GM21717 (cell line): ENCODE data around the gene KIF1A.

Experiments
- ATAC-seq: cut with Tn5 transposase; IDR thresholded peaks from one replicate; pipeline ENCODE4 v1.9.1; 2021; ENCODE audit warnings: mild to moderate bottlenecking, moderate library complexity; ENCODE audit not compliant: unreplicated experiment

Gene KIF1A

DNA sequence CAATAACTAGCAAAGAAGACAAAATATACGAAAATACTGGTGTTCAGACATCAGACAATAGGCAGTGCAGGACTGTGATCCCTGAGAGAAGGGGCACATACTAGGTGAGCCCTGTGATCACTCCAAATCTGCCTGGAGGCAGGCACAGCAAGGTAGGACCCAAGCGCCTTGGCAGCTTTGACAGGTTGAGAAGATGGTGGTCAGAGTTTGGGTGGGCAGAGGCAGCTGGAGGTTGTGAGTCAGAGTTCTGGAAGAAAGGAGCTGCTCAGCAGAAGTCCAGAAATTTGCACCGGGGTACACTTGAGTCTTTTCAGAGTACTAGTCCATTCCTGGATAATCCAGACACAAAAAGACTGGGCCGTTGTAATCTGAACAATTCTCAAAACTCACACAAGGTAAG lies 14.0 kb downstream of the KIF1A start:
- ATAC-seq, result no peak

- no peak for ATAC-seq
Measured at GRCh38 chr2:240803191-240803590, 16.8 kb downstream of the KIF1A start.

GRCh38 chr2:240799033-240799820 lies 20.8 kb downstream of the KIF1A start:
- no peak for ATAC-seq

DNA sequence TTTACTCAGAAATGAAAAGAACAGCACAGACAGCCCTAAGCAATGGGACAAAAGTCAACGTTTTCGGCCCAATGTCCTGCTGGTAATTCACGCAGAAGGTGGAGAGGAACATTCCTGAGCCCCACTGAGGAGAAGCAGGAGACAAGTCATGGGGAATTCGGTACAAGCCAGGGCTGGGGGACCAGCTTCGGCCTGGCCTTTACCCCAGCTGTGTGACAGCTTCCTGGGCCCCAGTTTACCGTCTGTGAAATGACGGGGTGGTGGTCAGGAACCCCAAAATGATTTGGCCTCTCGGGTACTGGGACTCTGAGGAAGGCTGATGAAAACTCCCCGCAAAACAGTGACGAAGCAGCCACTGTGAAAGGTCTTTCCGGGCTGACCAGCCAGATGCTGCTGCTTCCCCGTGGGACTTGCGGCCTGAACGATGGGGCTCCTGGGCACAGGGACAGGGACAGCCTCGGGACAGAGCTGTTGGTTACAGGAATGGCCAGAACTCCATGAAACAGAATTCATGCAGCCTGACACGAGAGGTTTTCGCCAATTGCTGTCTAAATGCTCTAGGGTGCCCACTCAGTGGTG lies 21.6 kb downstream of the KIF1A start:
- ATAC-seq, result no peak

GRCh38 chr2:240797914-240798313 lies 22.1 kb downstream of the KIF1A start:
- no peak for ATAC-seq

DNA sequence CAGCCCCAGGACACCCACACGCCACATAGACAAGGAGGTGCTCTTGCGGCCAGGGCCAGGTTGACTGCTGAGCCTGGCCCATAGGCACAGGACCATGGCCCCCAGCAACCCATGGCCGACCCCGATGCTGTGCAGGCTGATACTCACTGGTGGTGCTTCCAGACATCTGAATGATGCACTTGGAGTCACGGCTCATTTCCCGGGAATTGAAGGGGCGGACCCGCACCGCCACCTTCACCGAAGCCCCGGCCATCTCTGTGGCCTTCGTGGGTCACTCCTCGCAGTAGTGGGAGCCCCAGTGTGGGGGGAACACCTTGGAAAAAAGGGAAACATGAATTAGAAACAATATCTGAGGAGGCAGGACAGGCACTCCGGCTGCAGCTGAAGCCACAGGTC lies 22.5 kb downstream of the KIF1A start:
- ATAC-seq, result no peak

DNA sequence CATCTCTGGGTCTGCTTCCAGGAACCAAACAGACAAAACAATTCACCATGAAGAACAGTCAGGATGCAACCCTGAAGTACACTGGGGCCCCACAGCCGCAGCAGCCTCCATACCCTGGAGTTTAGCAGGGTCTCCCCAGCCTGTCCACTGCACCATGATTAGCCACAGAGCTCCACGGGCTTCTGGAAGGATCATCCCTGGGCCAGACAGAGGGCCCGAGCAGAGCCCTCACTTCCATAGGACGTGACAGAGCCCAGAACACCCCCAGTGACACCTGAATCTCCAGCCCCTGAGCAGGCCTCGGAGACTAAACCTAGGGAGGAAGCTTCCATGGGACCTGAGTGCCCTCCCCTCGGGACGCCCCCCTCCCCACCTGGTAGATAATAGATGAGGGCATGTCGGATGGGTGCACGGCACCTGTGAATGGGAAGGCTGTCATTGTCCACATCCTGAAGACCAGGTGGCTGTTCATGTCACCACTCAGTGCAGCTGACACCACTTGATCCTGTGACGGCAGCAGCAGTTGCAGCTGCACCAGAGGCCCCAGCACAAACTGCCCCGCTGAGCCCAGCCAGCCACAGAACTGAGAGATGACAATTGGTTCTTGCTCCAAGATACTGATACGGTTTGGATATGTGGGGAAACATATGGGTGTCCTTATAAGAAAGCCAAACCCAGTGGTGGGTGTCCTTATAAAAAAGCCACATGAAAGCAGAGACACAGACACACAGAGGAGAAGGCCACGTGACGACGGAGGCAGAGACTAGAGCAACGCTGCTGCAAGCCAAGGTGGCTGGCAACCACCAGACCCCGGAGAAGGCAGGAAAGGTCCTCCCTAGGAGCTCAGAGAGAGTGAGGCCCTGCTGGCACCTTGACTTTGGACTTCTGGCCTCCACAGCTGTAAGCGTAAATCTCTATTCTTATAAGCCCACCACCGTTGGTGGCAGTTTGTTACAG lies 23.2 kb downstream of the KIF1A start:
- no peak for ATAC-seq

- ATAC-seq, result no peak
Measured at GRCh38 chr2:240795916-240796510, 24.0 kb downstream of the KIF1A start.

DNA sequence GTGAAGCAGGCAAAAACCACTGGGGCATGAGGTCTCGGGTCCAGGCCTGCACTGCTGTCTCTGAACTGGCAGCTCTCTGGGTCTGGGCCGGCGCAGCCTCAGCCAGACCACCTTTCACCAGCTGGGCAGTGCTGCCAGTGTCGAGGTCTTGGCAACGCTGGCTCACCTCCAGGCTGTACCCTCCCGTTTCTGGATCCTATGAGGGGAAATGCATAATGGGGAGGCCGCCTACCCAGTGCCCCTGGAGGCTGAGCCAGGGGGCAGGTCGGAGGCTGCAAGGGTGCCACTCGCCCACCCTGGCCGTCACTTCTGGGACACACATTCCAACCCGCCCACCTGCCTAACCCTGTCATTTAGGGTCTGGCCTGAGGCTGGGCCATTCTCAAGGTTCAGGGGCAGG lies 24.6 kb downstream of the KIF1A start:
- no peak for ATAC-seq

GRCh38 chr2:240794178-240794721 lies 25.8 kb downstream of the KIF1A start:
- no peak for ATAC-seq

DNA sequence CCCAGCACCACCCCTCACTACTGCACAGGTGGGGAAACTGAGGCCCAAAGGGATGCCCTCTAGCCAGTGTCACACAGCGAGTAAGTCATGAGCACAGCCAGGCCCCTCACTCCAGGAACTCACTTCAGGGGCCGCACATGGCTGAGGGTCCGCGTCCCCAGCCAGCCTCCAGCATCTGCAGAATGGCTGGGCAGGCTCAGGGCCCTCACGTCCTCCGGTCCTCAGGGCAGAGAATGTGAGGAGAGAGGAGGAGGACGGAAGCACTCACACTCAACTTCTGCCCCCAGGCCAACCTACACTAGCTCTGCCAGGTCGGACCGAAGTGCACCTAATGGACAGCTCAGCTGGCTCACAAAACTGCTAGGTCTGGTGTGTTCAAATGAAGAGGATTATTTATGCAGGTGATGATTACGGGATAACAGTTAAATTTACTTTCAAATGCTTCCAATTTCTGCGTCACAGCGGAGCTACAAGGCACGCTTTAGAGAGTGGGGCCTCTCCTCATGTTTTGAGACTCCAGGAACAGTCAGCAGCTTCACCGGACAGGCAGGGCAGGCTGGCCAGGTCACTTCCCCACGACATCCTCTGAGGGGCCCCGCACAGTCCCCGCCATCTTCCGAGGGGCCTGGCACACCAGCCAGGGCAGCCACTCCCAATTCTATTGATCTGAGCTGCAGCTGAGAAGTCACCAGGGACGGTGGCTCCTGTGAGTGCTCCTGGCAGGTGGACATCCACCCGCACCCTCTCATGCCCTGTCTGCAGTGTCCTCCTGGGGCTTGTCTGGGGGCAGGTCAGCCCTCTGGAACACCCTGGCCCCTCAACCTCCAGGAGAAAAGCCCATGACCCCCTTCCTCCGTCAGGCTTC lies 26.5 kb downstream of the KIF1A start:
- no peak for ATAC-seq

- no peak for ATAC-seq
Measured at GRCh38 chr2:240792629-240793312, 27.2 kb downstream of the KIF1A start.

- ATAC-seq, result no peak
Measured at GRCh38 chr2:240791821-240792628, 28.0 kb downstream of the KIF1A start.

- no peak for ATAC-seq
Measured at GRCh38 chr2:240791221-240791800, 28.7 kb downstream of the KIF1A start.

DNA sequence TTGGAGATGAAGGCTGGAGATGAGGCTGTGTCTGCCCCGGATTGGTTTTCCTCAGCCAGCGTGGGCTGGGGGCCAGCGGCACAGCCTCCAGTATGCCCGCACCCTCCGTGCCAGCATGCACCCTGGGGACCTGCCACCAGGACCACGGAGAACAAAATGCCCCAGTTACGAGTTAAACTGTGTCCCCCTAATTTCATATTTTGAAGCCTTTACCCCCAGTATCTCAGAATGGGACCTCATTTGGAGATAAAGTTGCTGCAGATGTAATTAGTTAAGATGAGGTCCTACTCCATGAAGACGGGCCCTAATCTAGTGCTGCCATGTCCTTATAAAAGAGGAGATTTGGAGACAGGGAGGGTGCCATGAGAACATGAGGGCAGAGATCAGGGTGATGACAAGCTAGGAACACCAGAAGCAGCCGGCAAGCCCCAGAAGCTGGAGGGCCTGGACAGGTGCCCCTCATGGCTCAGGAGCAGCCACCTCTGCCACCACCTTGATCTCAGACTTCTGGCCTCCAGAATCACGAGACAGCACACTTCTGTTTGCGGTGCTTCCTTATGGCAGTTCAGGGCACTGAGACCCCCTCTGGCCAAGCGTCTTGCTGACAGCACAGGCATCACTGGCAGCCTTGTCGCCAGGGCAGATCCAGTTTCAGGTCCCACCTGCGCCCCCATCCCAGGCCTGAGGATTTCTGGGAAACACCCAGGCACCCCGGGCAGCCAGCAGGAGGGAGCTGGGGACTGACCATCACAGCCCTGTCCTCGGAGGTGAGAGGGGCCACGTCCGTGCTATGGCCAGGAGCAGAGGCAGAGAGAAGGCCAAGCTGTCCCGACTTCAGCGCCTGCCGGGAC lies 29.4 kb downstream of the KIF1A start:
- no peak for ATAC-seq

GRCh38 chr2:240789501-240790369 lies 30.3 kb downstream of the KIF1A start:
- no peak for ATAC-seq
